Measurements from ENCODE around the gene RAPGEF2.

DNA sequence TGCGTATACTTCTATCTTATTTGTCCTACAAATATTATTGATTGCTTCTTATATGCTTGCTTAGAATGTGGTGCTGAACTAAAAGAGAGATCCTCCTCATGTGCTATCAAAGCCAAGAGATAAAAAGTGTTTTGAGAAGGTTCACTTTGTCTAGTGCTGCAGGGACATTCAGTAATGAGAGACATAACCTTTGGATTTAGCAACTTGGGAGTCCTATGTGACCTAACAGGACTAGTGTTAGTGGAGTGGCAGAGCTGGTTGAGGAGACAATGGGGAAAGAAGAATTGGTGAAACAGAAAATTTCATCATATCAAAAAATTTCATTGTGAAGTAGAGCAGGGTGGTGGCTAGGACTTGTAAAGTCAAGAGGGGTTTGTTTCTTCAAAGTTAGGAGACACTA is 117.0 kb downstream of the RAPGEF2 start:
- TF ChIP-seq ZNF274 (IDR thresholded peaks at IDR 0.05; ENCODE audit: low read depth, low read length) (no peak), YY1 (IDR thresholded peaks at IDR 0.05; ENCODE audit: insufficient read depth, insufficient read length) (no peak)
